22Rv1 (cell line): ENCODE data around the gene NAV2.

Source experiments
- ZFX ChIP-seq: fragments of 450-650 bp; IDR thresholded peaks from 2 replicates; pipeline ENCODE4 v1.6.1; 2017; ENCODE audit warnings: antibody characterized with exemption, borderline replicate concordance
- TF ChIP-seq, protein P1 (sequence below): fragments of 450-650 bp; IDR thresholded peaks from 2 replicates; pipeline ENCODE4 v1.5.1; 2017; ENCODE audit warnings: mild to moderate bottlenecking

DNA sequence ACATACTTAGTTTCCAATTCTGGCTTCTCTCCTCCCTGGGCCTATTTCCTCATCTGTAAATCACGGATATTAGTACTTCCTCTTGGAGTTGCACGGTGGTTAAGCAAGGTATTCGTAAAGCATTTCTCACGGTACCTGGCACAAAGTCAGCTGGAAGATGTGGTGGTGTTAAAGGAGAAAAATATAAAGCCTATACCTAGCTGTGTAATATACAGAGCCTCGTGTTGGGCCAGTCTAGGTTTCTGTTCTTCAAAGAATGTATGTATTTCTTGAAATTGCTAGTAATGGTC is 400.5 kb downstream of the NAV2 start:
- TF ChIP-seq, protein P1, sequence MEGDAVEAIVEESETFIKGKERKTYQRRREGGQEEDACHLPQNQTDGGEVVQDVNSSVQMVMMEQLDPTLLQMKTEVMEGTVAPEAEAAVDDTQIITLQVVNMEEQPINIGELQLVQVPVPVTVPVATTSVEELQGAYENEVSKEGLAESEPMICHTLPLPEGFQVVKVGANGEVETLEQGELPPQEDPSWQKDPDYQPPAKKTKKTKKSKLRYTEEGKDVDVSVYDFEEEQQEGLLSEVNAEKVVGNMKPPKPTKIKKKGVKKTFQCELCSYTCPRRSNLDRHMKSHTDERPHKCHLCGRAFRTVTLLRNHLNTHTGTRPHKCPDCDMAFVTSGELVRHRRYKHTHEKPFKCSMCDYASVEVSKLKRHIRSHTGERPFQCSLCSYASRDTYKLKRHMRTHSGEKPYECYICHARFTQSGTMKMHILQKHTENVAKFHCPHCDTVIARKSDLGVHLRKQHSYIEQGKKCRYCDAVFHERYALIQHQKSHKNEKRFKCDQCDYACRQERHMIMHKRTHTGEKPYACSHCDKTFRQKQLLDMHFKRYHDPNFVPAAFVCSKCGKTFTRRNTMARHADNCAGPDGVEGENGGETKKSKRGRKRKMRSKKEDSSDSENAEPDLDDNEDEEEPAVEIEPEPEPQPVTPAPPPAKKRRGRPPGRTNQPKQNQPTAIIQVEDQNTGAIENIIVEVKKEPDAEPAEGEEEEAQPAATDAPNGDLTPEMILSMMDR: no peak
- no peak for TF ChIP-seq ZFX
